Endothelial cell of umbilical vein (primary cell): Measurements from ENCODE around the gene MBD5. TPM values are rescaled to one million over a fixed set of nuclear protein-coding genes. Genes with fewer than 3 reads are reported as not detected.

Experiments
- BruUV-seq: library from RNA; stranded (reverse); fragments of 400-500 nt; replicated peaks from 2 replicates; lab custom pipeline; 2021; lab: Mats Ljungman, UMichigan
- CTCF ChIA-PET: fragments of 300-600, 350-600 bp; sonication (Branson Sonifier 250); formaldehyde crosslinking; loops from one replicate; lab custom pipeline; 2021; ENCODE audit warnings: antibody characterized with exemption, inconsistent platforms; lab: Charles Lee
- POLR2A ChIA-PET: fragments of 300-600, 350-600 bp; sonication (Branson Sonifier 250); formaldehyde crosslinking; loops from one replicate; lab custom pipeline; 2021; ENCODE audit warnings: antibody characterized with exemption, inconsistent platforms; lab: Charles Lee
- DNase-seq: peaks from one replicate; pipeline ENCODE4 v3.0.0-alpha.2; 2011; ENCODE audit warnings: low read depth, low spot score
- FAIRE-seq: peaks from 2 replicates; lab custom pipeline; 2011; peaks lifted over from hg19 to GRCh38; lab: Jason Lieb, UNC
- H2AFZ ChIP-seq: 2 replicates; pipeline ENCODE4 v1.6.0; 2012; ENCODE audit warnings: low read depth, low read length, control low read depth, inconsistent platforms
- H3K27ac ChIP-seq: 2 replicates; pipeline ENCODE4 v1.5.1; 2011; ENCODE audit warnings: low read depth, mild to moderate bottlenecking, control low read depth, low read length, moderate library complexity; ENCODE audit not compliant: insufficient read depth
- H3K27me3 ChIP-seq, 2 experiments: 2 replicates each; pipeline versions ENCODE4 v1.6.0 to v1.6.1; 2011; ENCODE audit warnings: low read length in 2 of 2, mixed read lengths in 1 of 2; ENCODE audit not compliant: control insufficient read depth in 2 of 2, insufficient read depth in 2 of 2
- H3K36me3 ChIP-seq, 2 experiments: 2 replicates in 1 of 2; 3 replicates in 1 of 2; pipeline ENCODE4 v1.5.1; 2011; ENCODE audit warnings: low read length in 2 of 2, mild to moderate bottlenecking in 1 of 2, moderate library complexity in 1 of 2; ENCODE audit not compliant: control insufficient read depth in 2 of 2, insufficient read depth in 2 of 2; ENCODE audit errors: extremely low read depth in 1 of 2
- H3K4me1 ChIP-seq: 3 replicates; pipeline ENCODE4 v1.5.1; 2011; ENCODE audit warnings: mild to moderate bottlenecking, low read length; ENCODE audit not compliant: control insufficient read depth, insufficient read depth; ENCODE audit errors: extremely low read depth
- H3K4me2 ChIP-seq: 2 replicates; pipeline ENCODE4 v1.6.1; 2011; ENCODE audit warnings: low read length, control low read depth, mixed read lengths; ENCODE audit not compliant: insufficient read depth
- H3K4me3 ChIP-seq, 3 experiments: fragments of 200-600 bp in 1 of 3; sonication (generic), shearing (Covaris generic) in 1 of 3; replicated peaks in 1 of 3; 2 replicates each; pipeline ENCODE4 v1.5.1; 2011 to 2016; ENCODE audit warnings: control low read depth in 3 of 3, low read length in 3 of 3, mild to moderate bottlenecking in 2 of 3, inconsistent platforms in 1 of 3, low read depth in 1 of 3, moderate library complexity in 1 of 3; ENCODE audit not compliant: insufficient read depth in 1 of 3
- H3K79me2 ChIP-seq: 2 replicates; pipeline ENCODE4 v1.6.0; 2012; ENCODE audit warnings: low read length, inconsistent platforms; ENCODE audit not compliant: control insufficient read depth, insufficient read depth
- H3K9ac ChIP-seq: replicated peaks from 2 replicates; pipeline ENCODE3; 2011; ENCODE audit warnings: low read length, control low read depth; ENCODE audit not compliant: insufficient read depth; ENCODE audit errors: extremely low read depth
- H3K9me1 ChIP-seq: replicated peaks from 3 replicates; pipeline ENCODE4 v1.6.0; 2011; ENCODE audit warnings: mild to moderate bottlenecking, low read length; ENCODE audit not compliant: control insufficient read depth, insufficient read depth; ENCODE audit errors: extremely low read depth
- H3K9me3 ChIP-seq: replicated peaks from 2 replicates; pipeline ENCODE4 v1.5.1; 2012; ENCODE audit warnings: low read length, inconsistent platforms; ENCODE audit not compliant: control insufficient read depth, insufficient read depth
- H4K20me1 ChIP-seq: replicated peaks from 2 replicates; pipeline ENCODE3; 2011; ENCODE audit warnings: mild to moderate bottlenecking, low read length; ENCODE audit not compliant: control insufficient read depth, insufficient read depth; ENCODE audit errors: extremely low read depth
- EZH2 ChIP-seq: IDR thresholded peaks from 2 replicates; pipeline ENCODE4 v1.6.1; 2012; ENCODE audit warnings: borderline replicate concordance, low read depth, mild to moderate bottlenecking, moderate library complexity, low read length, inconsistent platforms; ENCODE audit not compliant: severe bottlenecking
- FOS ChIP-seq: IDR thresholded peaks from 2 replicates; pipeline ENCODE4 v1.6.1; 2011; ENCODE audit warnings: mild to moderate bottlenecking, low read length, moderate library complexity, borderline replicate concordance; ENCODE audit not compliant: insufficient read depth
- JUN ChIP-seq: IDR thresholded peaks from 2 replicates; pipeline ENCODE4 v1.6.1; 2011; ENCODE audit warnings: borderline replicate concordance, low read depth; ENCODE audit not compliant: insufficient read length, insufficient read depth
- MAX ChIP-seq: IDR thresholded peaks from 2 replicates; pipeline ENCODE4 v1.6.1; 2011; ENCODE audit not compliant: insufficient read depth, insufficient read length
- MYC ChIP-seq: IDR thresholded peaks from one replicate; pipeline ENCODE4 v1.6.1; 2011; ENCODE audit warnings: mild to moderate bottlenecking, low read depth, low read length
- POLR2AphosphoS5 ChIP-seq: IDR thresholded peaks from 2 replicates; pipeline ENCODE4 v1.6.1; 2012; ENCODE audit warnings: low read depth, mild to moderate bottlenecking, control low read depth, low read length, moderate library complexity; ENCODE audit not compliant: insufficient read depth
- dilution Hi-C: fragments of 300-500 bp; cut with MboI; formaldehyde crosslinking; loops from one replicate; pipeline ENCODE4 v1.15.0; 2019; ENCODE audit warnings: low sequenced_read_pairs; ENCODE audit not compliant: extremely low pct_ligation_motif_present
- intact Hi-C: fragments of 100-400 bp; cut with micrococcal nuclease; formaldehyde crosslinking; loops from one replicate; pipeline ENCODE4 v1.10.0; 2022
- polyA plus RNA-seq, 4 experiments: library from polyadenylated mRNA; depleted of rRNA in 3 of 4; stranded (reverse) in 3 of 4; unstranded in 1 of 4; fragments of >200 nt; gene quantifications; 2 replicates each; pipeline versions ENCODE4 v1.2.1 to v1.2.3, GENCODE V29; 2011 to 2012; ENCODE audit warnings: missing spikeins in 1 of 4
- total RNA-seq: library from RNA; stranded (reverse); gene quantifications from 2 replicates; pipeline ENCODE4 v1.2.3, GENCODE V29; 2021

Gene MBD5
- total and polyA plus RNA-seq, 2 donors (not counting 3 experiments of a cell fraction or from before 2014, with no cell fraction given) = 11.3 to 37.0 TPM

GRCh38 chr2:148552675-148553331 is 531.9 kb downstream of the MBD5 start:
- Histone ChIP-seq H3K9me3 (no peaks in the 10 kb centered on the region), H3K36me3 (no peaks in the 10 kb centered on the region), H3K4me1 (no peaks in the 10 kb centered on the region), H4K20me1 (no peaks in the 10 kb centered on the region), H3K9ac (no peak overlapping the region), H3K4me3 (peak overlapping the region in 1 of 3 experiments; percentile 19), H3K27me3 (peaks cover 2% of the 10 kb centered on the region in 2 experiments), H3K9me1 (no peaks in the 10 kb centered on the region), H3K27ac (no peak overlapping the region), H3K79me2 (no peaks in the 10 kb centered on the region), H3K4me2 (no peak overlapping the region), H2AFZ (no peak overlapping the region)
- CTCF ChIA-PET = interaction anchor here (0.9 to 1.6 kb wide), 4 partner anchors 43 to 563 kb away, joined by 3 to 4 read pairs (median 4); no protein-coding TSS in a partner anchor
- dilution Hi-C loops = no loop called here
- DNase-seq = peak; percentile 15
- no TSS peak for BruUV-seq
- FAIRE-seq = no peak
- POLR2A ChIA-PET = no interaction called here
- no peak for TF ChIP-seq MYC
- intact Hi-C loops = no loop called here

GRCh38 chr2:148553332-148553887 is 532.5 kb downstream of the MBD5 start:
- BruUV-seq = no TSS peak
- H3K27ac ChIP-seq = no peak overlapping the region
- H3K9me3 ChIP-seq = no peaks in the 10 kb centered on the region
- H4K20me1 ChIP-seq = no peaks in the 10 kb centered on the region
- peaks cover 2% of the 10 kb centered on the region in 2 experiments for H3K27me3 ChIP-seq
- H3K4me2 ChIP-seq = no peak overlapping the region
- no peaks in the 10 kb centered on the region for H3K79me2 ChIP-seq
- DNase-seq = no peak
- H3K36me3 ChIP-seq = no peaks in the 10 kb centered on the region
- TF ChIP-seq JUN = no peak
- no peak for TF ChIP-seq EZH2
- no peak for TF ChIP-seq MAX
- TF ChIP-seq FOS = no peak
- TF ChIP-seq POLR2AphosphoS5 = no peak
- POLR2A ChIA-PET = no interaction called here
- CTCF ChIA-PET = interaction anchor here (1.0 to 1.6 kb wide), 3 partner anchors 44 to 564 kb away, joined by 3 to 4 read pairs (median 4); no protein-coding TSS in a partner anchor
- H3K9ac ChIP-seq = no peak overlapping the region
- no peak overlapping the region for H2AFZ ChIP-seq
- no peak overlapping the region for H3K4me3 ChIP-seq
- no peaks in the 10 kb centered on the region for H3K4me1 ChIP-seq
- dilution Hi-C loops (no loop called here), intact Hi-C loops (no loop called here)
- FAIRE-seq = no peak
- no peaks in the 10 kb centered on the region for H3K9me1 ChIP-seq
